Esophagus muscularis mucosa (tissue), 4 donors: ENCODE data around the gene DTNA. TPM values are rescaled to one million over a fixed set of nuclear protein-coding genes. Genes with fewer than 3 reads are reported as not detected.

Experiments
- DNase-seq: peaks from one replicate; pipeline ENCODE4 v3.0.0-alpha.2; 2017; ENCODE audit errors: extremely low spot score
- H3K27ac ChIP-seq, 4 donors: fragments of 200-600 bp; sonication (generic); replicated peaks in 1 of 4; 1 replicate in 3 of 4; 2 replicates in 1 of 4; pipeline ENCODE4 v1.5.1; 2016 to 2019; ENCODE audit warnings: mild to moderate bottlenecking in 1 of 4
- H3K27me3 ChIP-seq, 4 donors: fragments of 200-600 bp; sonication (generic); one replicate each; pipeline versions ENCODE4 v1.5.1 to v1.6.0; 2016 to 2019
- H3K36me3 ChIP-seq, 4 donors: fragments of 200-600 bp; sonication (generic); one replicate each; pipeline ENCODE4 v1.5.1; 2016 to 2019
- H3K4me1 ChIP-seq, 4 donors: fragments of 200-600 bp; sonication (generic); one replicate each; pipeline ENCODE4 v1.5.1; 2016 to 2019
- H3K4me3 ChIP-seq, 4 donors: fragments of 200-600 bp; sonication (generic); 1 replicate in 2 of 4; 2 replicates in 2 of 4; pipeline ENCODE4 v1.5.1; 2016 to 2019; ENCODE audit warnings: mild to moderate bottlenecking in 4 of 4, moderate library complexity in 1 of 4
- H3K9me3 ChIP-seq, 4 donors: fragments of 200-600 bp; sonication (generic); 1 replicate in 3 of 4; 2 replicates in 1 of 4; pipeline ENCODE4 v1.5.1; 2016 to 2019
- CTCF ChIP-seq, 3 experiments: fragments of 200-600 bp in 2 of 3; fragments of 450-650 bp in 1 of 3; sonication (generic) in 2 of 3; IDR thresholded peaks; one replicate each; pipeline ENCODE4 v1.5.1; 2017 to 2019; ENCODE audit warnings: antibody characterized with exemption in 3 of 3, mild to moderate bottlenecking in 2 of 3, moderate library complexity in 1 of 3
- EP300 ChIP-seq: sonication (generic); formaldehyde crosslinking; IDR thresholded peaks from one replicate; pipeline ENCODE4 v1.6.1; 2017; ENCODE audit warnings: antibody characterized with exemption
- POLR2A ChIP-seq: fragments of 450-650 bp; IDR thresholded peaks from one replicate; pipeline ENCODE4 v1.6.1; 2017; ENCODE audit warnings: antibody characterized with exemption, moderate library complexity, mild to moderate bottlenecking, low read depth
- POLR2AphosphoS5 ChIP-seq, 2 donors: sonication (generic); formaldehyde crosslinking; IDR thresholded peaks; one replicate each; pipeline ENCODE4 v1.6.1; 2017; ENCODE audit warnings: antibody characterized with exemption in 2 of 2
- WGBS: methylation state at CpG from one replicate; pipeline ENCODE4 v1.1.5; 2018; 5-methylcytosine and 5-hydroxymethylcytosine counted together
- intact Hi-C: fragments of 100-400 bp; cut with DNase I; formaldehyde crosslinking; loops from one replicate; pipeline ENCODE4 v1.15.1; 2023
- total RNA-seq, 4 donors: library from RNA; depleted of rRNA; stranded (reverse); fragments of >200 nt; gene quantifications; one replicate each; pipeline versions ENCODE4 v1.1.0 to v1.2.1, GENCODE V29; 2016

DTNA gene
- total RNA-seq, 4 donors from 2014 or later = 189 to 284 (median 242) TPM

DNA sequence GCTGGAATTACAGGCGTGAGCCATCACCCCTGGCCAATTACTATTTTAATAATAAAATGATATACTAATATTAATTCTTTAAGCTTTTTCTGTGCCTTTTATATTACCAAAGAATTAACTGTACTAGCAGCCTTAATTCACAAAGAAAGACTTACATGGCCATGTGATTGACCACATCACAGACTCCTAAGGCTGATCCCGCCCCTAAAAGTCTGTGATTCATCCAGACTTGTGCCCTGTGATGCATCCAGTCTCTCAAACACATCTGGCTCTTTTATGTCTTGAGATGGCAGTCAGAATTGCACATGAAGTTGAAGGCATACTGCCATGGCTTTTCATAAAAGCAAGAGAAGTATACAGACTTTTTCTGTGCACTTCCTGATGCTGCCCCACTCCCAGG lies 91.7 kb downstream of the DTNA start:
- TF ChIP-seq POLR2AphosphoS5 (IDR thresholded peaks at IDR 0.05) = no peak
- TF ChIP-seq EP300 = no peak
- TF ChIP-seq CTCF (IDR thresholded peaks at IDR 0.05) = no peak
- TF ChIP-seq POLR2A = no peak
- intact Hi-C loops = no loop called here
- DNase-seq = no peak
- Histone ChIP-seq H3K4me3 (no peak overlapping the region), H3K36me3 (no peaks in the 10 kb centered on the region), H3K4me1 (peaks cover 16 to 61% (median 46%) of the 10 kb centered on the region in 4 donors), H3K9me3 (no peaks in the 10 kb centered on the region), H3K27me3 (no peaks in the 10 kb centered on the region), H3K27ac (no peak overlapping the region)
- WGBS = 98% methylated on average over 2 of the region's 2 CpGs

DNA sequence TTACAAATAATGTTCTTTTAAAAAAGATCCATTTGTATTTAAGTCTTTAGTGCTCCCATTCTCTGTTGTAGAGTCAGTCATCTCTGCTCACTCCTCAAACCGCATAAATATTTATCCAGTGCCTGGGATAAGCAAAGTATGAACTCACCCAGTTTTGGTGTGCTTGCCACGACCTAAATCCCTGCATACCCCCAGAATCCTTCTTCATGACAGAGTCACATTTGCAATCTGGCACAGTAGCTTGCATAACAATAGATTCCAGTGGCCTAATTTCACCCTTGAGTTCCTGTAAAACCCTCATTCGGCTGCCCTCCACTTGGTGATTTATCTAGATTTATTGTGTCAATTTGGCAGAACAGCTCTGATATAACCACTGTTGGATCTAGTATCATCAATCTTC lies 92.9 kb downstream of the DTNA start:
- Histone ChIP-seq H3K27ac (peak overlapping the region in 2 of 4 donors; percentile 3 to 23), H3K4me1 (peaks cover 22 to 67% (median 57%) of the 10 kb centered on the region in 4 donors), H3K36me3 (no peaks in the 10 kb centered on the region), H3K4me3 (no peak overlapping the region), H3K9me3 (no peaks in the 10 kb centered on the region), H3K27me3 (no peaks in the 10 kb centered on the region)
- 46% methylated on average over 3 of the region's 3 CpGs for WGBS
- intact Hi-C loops = no loop called here
- no peak for DNase-seq
- no peak for TF ChIP-seq POLR2A
- TF ChIP-seq EP300 = no peak

DNA sequence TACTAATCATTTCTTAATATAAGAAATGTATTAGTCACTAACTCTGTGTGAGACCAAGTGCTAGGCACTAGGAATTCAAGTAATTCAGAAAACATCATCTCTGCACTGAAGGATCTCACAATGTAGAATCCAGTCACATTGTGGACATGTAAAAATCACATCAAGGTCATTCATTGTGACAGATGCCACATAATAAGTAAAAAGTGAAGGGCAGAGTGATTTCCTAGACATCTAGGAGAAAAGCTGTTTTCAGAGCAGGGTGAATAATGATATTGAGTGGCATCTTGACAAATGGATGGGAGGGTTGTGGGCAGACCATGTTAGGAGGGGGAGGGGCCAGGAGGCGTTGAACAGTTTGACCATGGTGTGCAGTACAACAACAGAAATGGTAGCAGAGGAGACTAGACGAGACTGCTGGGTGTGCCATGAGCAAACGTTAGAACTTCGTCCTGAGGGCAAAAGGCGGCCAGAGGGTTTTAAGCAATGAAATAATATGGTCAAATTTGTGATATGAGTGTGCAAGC lies 93.8 kb downstream of the DTNA start:
- H3K9me3 ChIP-seq = no peaks in the 10 kb centered on the region
- H3K4me3 ChIP-seq = no peak overlapping the region
- intact Hi-C loops = no loop called here
- no peaks in the 10 kb centered on the region for H3K27me3 ChIP-seq
- DNase-seq = no peak
- TF ChIP-seq EP300 (no peak), POLR2A (no peak), POLR2AphosphoS5 (IDR thresholded peaks at IDR 0.05) (no peak), CTCF (IDR thresholded peaks at IDR 0.05) (no peak)
- WGBS = 81% methylated on average over 5 of the region's 5 CpGs
- H3K4me1 ChIP-seq = peaks cover 22 to 76% (median 55%) of the 10 kb centered on the region in 4 donors
- no peaks in the 10 kb centered on the region for H3K36me3 ChIP-seq
- peak overlapping the region in 1 of 4 donors; percentile 6 for H3K27ac ChIP-seq

- TF ChIP-seq POLR2AphosphoS5 (IDR thresholded peaks at IDR 0.05) (no peak), POLR2A (no peak), CTCF (IDR thresholded peaks at IDR 0.05) (no peak), EP300 (no peak)
- intact Hi-C loops = no loop called here
- H3K36me3 ChIP-seq = no peaks in the 10 kb centered on the region
- no peak for DNase-seq
- peaks cover 29 to 90% (median 65%) of the 10 kb centered on the region in 4 donors for H3K4me1 ChIP-seq
- H3K27me3 ChIP-seq = no peaks in the 10 kb centered on the region
- H3K9me3 ChIP-seq = no peaks in the 10 kb centered on the region
- 69% methylated on average over 7 of the region's 7 CpGs for WGBS
- H3K4me3 ChIP-seq = no peak overlapping the region
- peak overlapping the region in 2 of 4 donors; percentile 65 to 69 for H3K27ac ChIP-seq
Observed at GRCh38 chr18:34805103-34805877, 95.2 kb downstream of the DTNA start.

- DNase-seq = no peak
- no peaks in the 10 kb centered on the region for H3K9me3 ChIP-seq
- H3K36me3 ChIP-seq = no peaks in the 10 kb centered on the region
- no peak for TF ChIP-seq CTCF (IDR thresholded peaks at IDR 0.05)
- no peak for TF ChIP-seq EP300
- TF ChIP-seq POLR2AphosphoS5 (IDR thresholded peaks at IDR 0.05) = no peak
- TF ChIP-seq POLR2A = no peak
- no peaks in the 10 kb centered on the region for H3K27me3 ChIP-seq
- peaks cover 29 to 91% (median 67%) of the 10 kb centered on the region in 4 donors for H3K4me1 ChIP-seq
- intact Hi-C loops = no loop called here
- no peak overlapping the region for H3K4me3 ChIP-seq
- peak overlapping the region; percentile 26 to 69 (median 55) for H3K27ac ChIP-seq
Observed at GRCh38 chr18:34805878-34806351, 95.8 kb downstream of the DTNA start.
